ENCODE data around the gene CCDC172. TPM values are rescaled to one million over a fixed set of nuclear protein-coding genes. Genes with fewer than 3 reads are reported as not detected.

The CCDC172 gene
- total RNA-seq, result not detected in 2 replicates

- TF ChIP-seq CTCF (IDR thresholded peaks at IDR 0.05; ENCODE audit: insufficient read depth, low read length, poor library complexity, severe bottlenecking), result no peak
- H3K27me3 ChIP-seq (ENCODE audit: control insufficient read depth, insufficient read depth, low read length), result no peaks in the 10 kb centered on the region
- no peak within 1 kb of the TSS for H3K4me3 ChIP-seq (ENCODE audit: low read depth, low read length)
- no peak for DNase-seq (ENCODE audit: low read depth)
- H3K36me3 ChIP-seq (ENCODE audit: control insufficient read depth, insufficient read depth, low read length), result no peaks in the 10 kb centered on the region
Measured at GRCh38 chr10:116324227-116324950, at the start of gene CCDC172. Gene CCDC172, plus strand, starts transcription at chr10:116324448. Its CDS starts 564 bp downstream, at chr10:116325012.

- DNase-seq (ENCODE audit: low read depth), result no peak
- no peak for TF ChIP-seq CTCF (IDR thresholded peaks at IDR 0.05; ENCODE audit: insufficient read depth, low read length, poor library complexity, severe bottlenecking)
Measured at GRCh38 chr10:116276981-116277380, 47.3 kb upstream of the CCDC172 start.

GRCh38 chr10:116278846-116279245 lies 45.4 kb upstream of the CCDC172 start:
- Histone ChIP-seq H3K4me3 (ENCODE audit: low read depth, low read length) (no peak overlapping the region), H3K36me3 (ENCODE audit: control insufficient read depth, insufficient read depth, low read length) (no peaks in the 10 kb centered on the region), H3K27me3 (ENCODE audit: control insufficient read depth, insufficient read depth, low read length) (no peaks in the 10 kb centered on the region)
- no peak for DNase-seq (ENCODE audit: low read depth)
- no peak for TF ChIP-seq CTCF (IDR thresholded peaks at IDR 0.05; ENCODE audit: insufficient read depth, low read length, poor library complexity, severe bottlenecking)

More at GRCh38 chr10:116276981-116277380, 47.3 kb upstream of the CCDC172 start:
- H3K36me3 ChIP-seq (ENCODE audit: control insufficient read depth, insufficient read depth, low read length), result no peaks in the 10 kb centered on the region
- H3K4me3 ChIP-seq (ENCODE audit: low read depth, low read length), result no peak overlapping the region
- no peaks in the 10 kb centered on the region for H3K27me3 ChIP-seq (ENCODE audit: control insufficient read depth, insufficient read depth, low read length)

GRCh38 chr10:116281775-116282174 lies 42.5 kb upstream of the CCDC172 start:
- TF ChIP-seq CTCF (IDR thresholded peaks at IDR 0.05; ENCODE audit: insufficient read depth, low read length, poor library complexity, severe bottlenecking), result no peak
- H3K4me3 ChIP-seq (ENCODE audit: low read depth, low read length), result no peak overlapping the region
- H3K36me3 ChIP-seq (ENCODE audit: control insufficient read depth, insufficient read depth, low read length), result no peaks in the 10 kb centered on the region
- H3K27me3 ChIP-seq (ENCODE audit: control insufficient read depth, insufficient read depth, low read length), result no peaks in the 10 kb centered on the region
- no peak for DNase-seq (ENCODE audit: low read depth)

GRCh38 chr10:116286626-116287200 lies 37.5 kb upstream of the CCDC172 start:
- DNase-seq (ENCODE audit: low read depth), result no peak
- Histone ChIP-seq H3K27me3 (ENCODE audit: control insufficient read depth, insufficient read depth, low read length) (no peaks in the 10 kb centered on the region), H3K4me3 (ENCODE audit: low read depth, low read length) (no peak overlapping the region), H3K36me3 (ENCODE audit: control insufficient read depth, insufficient read depth, low read length) (no peaks in the 10 kb centered on the region)
- no peak for TF ChIP-seq CTCF (IDR thresholded peaks at IDR 0.05; ENCODE audit: insufficient read depth, low read length, poor library complexity, severe bottlenecking)
